Measurements from ENCODE around the gene GDPD4.

GDPD4 gene

DNA sequence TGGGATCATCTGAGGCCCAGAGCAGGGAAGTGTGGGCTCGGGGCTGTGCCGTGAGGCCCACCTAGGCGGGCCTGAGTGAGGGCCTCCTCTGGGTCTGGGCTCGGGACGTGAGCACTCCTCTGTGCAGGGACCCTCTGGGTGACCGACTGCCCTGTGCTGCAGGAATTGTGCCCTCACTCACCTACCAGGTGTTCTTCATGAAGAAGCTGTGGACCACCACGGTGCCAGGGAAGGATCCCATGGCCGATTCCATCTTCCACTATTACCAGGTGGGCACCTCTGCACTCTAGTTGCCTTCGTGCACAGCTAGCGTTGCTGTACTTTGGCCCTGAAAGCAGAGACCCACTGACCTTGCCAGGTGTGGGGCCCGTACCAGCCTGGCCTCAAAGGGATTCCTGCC is 93.0 kb downstream of the GDPD4 start:
- DNase-seq (ENCODE audit: low read depth in 2 of 2): no peak
- TF ChIP-seq, protein P1, sequence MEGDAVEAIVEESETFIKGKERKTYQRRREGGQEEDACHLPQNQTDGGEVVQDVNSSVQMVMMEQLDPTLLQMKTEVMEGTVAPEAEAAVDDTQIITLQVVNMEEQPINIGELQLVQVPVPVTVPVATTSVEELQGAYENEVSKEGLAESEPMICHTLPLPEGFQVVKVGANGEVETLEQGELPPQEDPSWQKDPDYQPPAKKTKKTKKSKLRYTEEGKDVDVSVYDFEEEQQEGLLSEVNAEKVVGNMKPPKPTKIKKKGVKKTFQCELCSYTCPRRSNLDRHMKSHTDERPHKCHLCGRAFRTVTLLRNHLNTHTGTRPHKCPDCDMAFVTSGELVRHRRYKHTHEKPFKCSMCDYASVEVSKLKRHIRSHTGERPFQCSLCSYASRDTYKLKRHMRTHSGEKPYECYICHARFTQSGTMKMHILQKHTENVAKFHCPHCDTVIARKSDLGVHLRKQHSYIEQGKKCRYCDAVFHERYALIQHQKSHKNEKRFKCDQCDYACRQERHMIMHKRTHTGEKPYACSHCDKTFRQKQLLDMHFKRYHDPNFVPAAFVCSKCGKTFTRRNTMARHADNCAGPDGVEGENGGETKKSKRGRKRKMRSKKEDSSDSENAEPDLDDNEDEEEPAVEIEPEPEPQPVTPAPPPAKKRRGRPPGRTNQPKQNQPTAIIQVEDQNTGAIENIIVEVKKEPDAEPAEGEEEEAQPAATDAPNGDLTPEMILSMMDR (IDR thresholded peaks at IDR 0.05; ENCODE audit: low read depth, low read length): no peak
- no peak overlapping the region for H3K4me3 ChIP-seq (replicated peaks in 1 of 2; ENCODE audit: low read depth in 2 of 2, low read length in 2 of 2)

DNA sequence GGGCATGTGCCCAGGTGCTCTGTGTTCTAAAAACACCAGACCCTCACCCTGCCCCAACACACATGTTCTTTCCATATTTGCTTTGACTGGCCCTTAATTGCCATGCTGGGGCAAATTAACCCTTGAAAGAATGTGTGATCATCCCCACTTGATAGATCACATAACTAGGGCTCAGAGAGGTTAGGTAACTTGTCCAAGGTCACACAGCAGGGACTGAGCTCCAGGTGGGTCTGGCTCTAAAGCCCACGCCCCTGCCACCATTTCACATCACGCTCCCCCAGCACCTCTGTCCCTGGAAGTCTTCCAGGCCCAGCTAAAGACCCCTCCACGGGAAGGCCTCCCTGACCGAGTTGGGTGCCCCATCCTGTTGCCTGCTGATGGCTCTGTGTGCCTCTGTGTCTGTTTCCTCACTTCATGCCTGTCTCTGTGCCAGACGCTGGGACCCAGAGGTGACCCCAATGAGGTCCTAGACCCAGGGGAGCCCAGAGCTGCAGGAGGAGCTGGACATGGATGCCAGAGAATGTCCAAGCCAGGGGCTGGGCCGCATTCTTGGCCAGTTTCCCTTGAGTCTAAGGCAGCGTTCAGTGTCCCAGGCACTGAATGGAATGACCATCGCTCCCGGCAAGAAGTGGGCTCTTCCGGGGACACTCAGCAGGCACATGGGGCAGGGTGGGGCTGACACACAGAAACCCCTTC is 93.7 kb downstream of the GDPD4 start:
- peak; percentile 10 to 24 for DNase-seq (ENCODE audit: low read depth in 2 of 2)
- H3K4me3 ChIP-seq (replicated peaks in 1 of 2; ENCODE audit: low read depth in 2 of 2, low read length in 2 of 2): no peak overlapping the region
- TF ChIP-seq, protein P1 (IDR thresholded peaks at IDR 0.05; ENCODE audit: low read depth, low read length): no peak

DNA sequence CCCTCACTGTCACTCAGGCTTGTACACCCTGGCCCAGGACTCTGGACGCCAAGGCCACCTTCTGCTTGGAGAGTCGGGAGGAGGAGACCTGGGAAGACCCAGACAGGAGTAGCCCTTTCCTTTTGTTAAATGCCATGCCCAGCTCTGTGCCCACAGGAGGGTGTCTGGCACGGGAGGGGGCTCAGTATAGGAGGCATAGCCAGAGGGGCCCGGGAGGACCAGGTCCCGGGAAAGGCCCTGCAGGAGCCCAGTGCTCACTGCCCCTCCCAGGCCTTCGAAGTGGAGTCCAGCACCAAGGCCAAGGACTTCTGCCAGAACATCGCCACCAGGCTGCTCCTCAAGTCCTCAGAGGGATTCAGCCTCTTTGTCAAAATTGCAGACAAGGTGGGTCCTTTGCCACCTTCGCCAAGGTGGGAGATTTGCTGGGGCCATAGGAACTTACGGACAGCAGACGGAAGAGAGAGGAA is 94.4 kb downstream of the GDPD4 start:
- no peak for DNase-seq (ENCODE audit: low read depth in 2 of 2)
- no peak overlapping the region for H3K4me3 ChIP-seq (replicated peaks in 1 of 2; ENCODE audit: low read depth in 2 of 2, low read length in 2 of 2)
- TF ChIP-seq, protein P1 (IDR thresholded peaks at IDR 0.05; ENCODE audit: low read depth, low read length): no peak

- TF ChIP-seq, protein P1 (IDR thresholded peaks at IDR 0.05; ENCODE audit: low read depth, low read length): no peak
- DNase-seq (ENCODE audit: low read depth in 2 of 2): no peak
These were observed 95.0 kb downstream of the GDPD4 start for GRCh38 chr11:77206264-77207018.

DNA sequence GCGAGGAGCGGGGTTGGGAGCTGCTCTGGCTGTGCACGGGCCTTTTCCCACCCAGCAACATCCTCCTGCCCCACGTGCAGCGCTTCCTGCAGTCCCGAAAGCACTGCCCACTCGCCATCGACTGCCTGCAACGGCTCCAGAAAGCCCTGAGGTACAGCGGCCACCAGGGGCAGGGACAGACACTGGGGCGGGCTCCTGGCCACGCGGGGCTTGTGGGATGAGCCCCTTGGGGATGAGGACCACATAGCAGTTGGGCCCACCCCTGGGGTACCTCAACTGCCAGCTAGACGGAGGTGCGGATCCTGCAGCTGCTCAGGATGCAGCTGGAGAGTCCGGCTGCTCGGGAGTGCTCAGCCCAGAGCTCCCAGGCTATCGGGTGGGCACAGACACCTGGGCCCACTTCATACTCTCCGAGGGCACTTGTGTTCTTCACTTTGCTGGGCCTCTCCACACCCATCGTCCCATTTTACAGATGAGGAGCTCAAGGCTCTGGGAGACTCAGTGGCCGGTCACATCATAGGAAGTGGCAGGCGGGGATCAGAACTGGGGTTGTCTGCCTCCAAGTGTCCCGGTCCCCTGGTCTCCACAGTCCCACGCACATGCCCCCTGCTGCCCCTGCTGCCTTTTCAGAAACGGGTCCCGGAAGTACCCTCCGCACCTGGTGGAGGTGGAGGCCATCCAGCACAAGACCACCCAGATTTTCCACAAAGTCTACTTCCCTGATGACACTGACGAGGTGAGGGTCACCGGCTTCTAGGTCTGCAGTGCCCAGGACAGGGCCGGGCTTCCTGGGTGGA is 95.8 kb downstream of the GDPD4 start:
- TF ChIP-seq, protein P1 (IDR thresholded peaks at IDR 0.05; ENCODE audit: low read depth, low read length): no peak
- no peak for DNase-seq (ENCODE audit: low read depth in 2 of 2)
- H3K4me3 ChIP-seq (replicated peaks in 1 of 2; ENCODE audit: low read depth in 2 of 2, low read length in 2 of 2): no peak overlapping the region

More at GRCh38 chr11:77206264-77207018, 95.0 kb downstream of the GDPD4 start:
- H3K4me3 ChIP-seq (replicated peaks in 1 of 2; ENCODE audit: low read depth in 2 of 2, low read length in 2 of 2): no peak overlapping the region

DNA sequence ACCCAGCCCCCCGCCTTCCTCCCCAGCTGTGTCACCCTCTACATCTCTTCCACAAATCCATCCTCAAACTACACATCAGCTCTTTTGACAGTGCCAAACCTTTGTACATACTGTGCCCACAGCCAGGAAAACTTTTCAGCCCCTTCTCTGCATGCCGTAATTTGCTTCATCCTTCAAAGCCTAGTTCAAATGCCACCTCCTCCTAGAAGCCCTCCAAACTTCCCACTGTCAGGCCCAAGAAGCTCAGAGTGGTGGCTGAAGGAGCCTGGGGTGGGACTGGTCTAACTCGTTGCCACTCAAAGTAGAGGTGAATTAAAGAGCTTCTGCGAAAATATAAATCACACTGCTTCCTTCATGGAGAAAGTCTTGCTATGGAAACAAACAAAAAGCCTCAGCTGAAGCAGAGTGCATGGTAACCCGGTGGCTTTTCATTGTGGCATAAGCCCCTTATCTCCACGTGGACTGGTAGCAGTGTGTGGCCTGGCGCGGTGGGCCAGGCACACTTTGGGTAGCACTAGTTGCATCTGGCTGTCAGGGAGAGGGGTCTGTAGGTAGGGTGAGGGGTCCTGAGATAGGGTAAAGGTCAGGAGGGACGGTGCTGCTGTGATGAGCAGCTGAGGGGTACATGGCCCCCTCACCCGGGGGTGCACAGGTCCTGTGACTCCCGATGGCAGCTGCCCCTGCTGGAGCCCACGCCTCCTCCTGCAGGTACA is 96.6 kb downstream of the GDPD4 start:
- DNase-seq (ENCODE audit: low read depth in 2 of 2): no peak
- no peak overlapping the region for H3K4me3 ChIP-seq (replicated peaks in 1 of 2; ENCODE audit: low read depth in 2 of 2, low read length in 2 of 2)
- TF ChIP-seq, protein P1 (IDR thresholded peaks at IDR 0.05; ENCODE audit: low read depth, low read length): no peak
